Activated gamma-delta T cell (primary cell): ENCODE measurements around the gene RNF182.
"Not testable (repeated sequence)": the region's sequence is repeated elsewhere in the genome, so short reads cannot be mapped to it uniquely, and the experiment has no call there.

ENCODE experiments used
- DNase-seq: peaks from one replicate; lab custom pipeline; 2025; lab: John Stamatoyannopoulos, UW

The RNF182 gene

DNA sequence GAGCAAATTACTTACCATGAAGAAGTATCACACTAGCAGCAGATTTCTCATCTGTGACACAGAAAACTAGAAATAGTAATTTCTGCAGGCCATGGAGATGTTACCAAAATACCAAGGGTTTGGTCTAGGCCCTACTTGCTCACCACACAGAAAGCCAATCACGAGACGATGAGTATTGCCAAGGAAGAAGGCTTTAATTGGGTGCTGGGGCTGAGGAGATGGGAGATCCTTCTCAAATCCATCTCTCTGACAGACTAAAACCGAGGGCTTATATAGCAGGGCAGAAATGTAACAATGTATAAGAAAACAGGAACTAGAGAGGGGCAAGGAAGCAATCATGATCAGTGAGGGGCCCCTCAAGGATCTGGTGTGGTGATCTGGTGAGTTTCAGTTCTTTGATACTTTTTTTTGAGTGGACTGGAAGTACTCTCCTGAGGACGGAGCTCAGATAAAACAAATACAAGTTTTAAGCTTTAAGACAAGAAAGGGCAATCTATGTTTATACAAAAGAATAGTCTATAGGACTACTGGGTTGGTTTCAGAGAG, 40.9 kb downstream of the RNF182 start:
- no peak for DNase-seq

DNA sequence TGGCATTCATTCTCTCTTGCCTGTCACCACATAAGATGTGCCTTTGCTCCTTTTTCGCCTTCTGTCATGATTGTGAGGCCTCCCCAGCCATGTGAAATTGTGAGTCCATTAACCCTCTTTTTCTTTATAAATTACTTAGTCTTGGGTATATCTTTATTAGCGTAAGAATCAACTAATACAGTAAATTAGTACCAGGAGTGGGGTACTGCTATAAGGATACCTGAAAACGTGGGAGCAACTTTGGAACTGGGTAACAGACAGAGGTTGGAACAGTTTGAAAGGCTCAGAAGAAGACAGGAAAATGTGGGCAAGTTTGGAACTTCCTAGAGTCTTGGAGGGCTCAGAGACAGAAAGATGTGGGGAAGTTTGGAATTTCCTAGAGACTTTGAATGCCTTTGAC, 46.6 kb downstream of the RNF182 start:
- DNase-seq, result no peak

DNA sequence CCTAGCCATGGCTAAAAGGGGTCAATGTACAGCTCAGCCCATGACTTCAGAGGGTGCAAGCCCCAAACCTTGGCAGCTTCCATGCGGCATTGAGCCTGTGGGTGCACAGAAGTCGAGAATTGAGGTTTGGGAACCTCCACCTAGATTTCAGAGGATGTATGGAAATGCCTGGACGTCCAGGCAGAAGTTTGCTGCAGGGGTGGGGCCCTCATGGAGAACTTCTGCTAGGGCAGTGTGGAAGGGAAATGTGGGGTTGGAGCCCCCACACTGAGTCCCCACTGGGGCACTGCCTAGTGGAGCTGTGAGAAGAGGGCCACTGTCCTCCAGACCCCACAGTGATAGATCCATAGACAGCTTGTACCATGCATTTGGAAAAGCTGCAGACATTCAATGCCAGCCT, 47.9 kb downstream of the RNF182 start:
- DNase-seq, result not testable (repeated sequence)

DNA sequence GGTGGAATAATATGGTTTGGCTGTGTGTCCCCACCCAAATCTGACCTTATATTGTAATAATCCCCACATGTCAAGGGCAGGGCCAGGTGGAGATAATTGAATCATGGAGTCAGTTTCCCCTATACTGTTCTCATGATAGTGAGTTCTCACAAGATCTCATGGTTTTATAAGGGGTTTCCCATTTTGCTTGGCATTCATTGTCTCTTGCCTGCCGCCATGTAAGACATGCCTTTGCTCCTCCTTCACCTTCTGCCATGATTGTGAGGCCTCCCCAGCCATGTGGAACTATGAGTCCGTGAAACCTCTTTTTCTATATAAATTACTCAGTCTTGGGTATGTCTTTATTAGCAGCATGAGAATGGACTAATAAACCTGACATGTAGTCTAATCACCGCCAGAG, 48.7 kb downstream of the RNF182 start:
- DNase-seq, result not testable (repeated sequence)

DNA sequence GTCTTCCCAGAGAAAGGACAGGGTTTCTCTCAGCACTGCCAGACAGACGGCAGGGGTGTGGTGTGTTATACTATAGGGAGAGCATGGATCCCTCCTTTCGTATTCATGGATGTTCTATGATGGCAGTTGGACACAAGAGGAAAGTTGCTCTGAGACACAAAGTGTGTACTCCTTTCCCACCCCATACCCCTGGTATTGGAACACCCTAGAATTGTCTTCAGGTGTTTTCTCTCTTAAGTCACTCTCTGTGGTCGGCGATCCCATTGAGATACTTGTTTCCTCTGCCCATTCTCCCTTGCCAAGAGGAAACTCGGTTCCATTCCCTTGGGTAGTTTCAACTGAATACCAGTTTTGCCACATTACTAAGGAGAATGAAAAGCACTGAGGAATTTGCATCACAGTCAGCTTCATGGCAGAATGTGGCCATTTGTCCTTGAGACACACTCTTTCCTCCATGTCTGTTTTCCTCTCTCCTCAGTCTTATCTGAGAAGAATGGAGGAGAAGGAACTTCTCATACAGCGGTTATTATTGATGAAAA, 53.4 kb downstream of the RNF182 start:
- DNase-seq, result no peak

DNA sequence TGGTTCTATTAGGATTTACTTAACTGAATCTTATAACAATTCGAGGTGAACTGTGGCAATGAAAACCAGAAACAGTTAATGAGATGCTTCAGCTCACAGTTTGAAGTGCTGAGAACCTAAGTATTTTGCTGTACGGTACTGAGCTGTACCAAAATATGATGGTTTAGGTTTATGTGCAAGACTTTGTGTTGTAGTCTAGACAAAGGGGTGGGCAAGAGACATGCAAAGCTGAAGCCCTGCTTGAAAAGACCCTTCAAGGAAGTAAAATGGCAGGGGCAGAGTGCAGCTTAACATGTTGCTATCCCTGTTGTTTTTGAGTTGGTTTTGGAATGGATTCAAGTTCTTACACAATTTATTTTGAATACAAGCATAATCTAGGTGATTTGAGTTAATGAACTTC, 54.0 kb downstream of the RNF182 start:
- no peak for DNase-seq

DNA sequence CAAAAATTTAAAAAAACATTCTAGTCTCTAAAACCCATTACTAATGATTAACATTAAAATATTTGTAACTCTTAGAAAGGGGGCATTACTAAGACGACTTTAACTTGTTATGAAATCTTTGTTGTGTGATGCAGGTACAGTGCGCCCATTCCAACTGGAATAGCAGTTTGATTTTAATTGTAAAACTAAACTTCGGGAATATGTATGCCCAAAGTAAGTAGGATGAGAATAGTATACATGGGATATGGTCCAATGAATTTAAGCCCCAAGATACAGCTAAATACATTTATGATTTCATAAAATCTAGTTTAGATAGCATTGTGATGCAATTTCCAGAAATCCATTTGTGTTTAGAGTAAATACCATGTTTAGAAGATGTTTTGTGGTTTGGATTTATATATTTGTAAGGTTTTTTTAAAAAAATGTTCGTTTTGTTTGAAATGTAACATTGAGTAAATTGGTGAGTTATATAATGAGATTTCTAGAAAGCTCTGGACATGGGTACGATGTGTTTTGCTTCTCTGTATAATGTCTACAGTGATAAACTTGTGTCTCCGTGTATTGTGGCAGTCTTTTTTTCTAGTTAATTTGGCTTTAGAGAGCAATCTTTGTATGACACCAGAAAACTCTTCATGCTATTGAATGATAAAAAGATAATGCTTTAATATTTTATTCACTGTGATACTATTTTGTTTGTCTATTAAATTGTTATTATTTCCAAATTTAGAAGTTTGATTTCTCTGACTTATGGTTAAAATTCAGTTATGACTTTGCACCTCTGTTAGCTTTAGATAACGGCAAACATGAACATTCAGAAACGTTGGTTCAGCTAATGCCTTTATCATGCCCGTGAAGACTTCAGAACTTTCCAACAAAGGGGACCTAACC, 54.8 kb downstream of the RNF182 start:
- no peak for DNase-seq

DNA sequence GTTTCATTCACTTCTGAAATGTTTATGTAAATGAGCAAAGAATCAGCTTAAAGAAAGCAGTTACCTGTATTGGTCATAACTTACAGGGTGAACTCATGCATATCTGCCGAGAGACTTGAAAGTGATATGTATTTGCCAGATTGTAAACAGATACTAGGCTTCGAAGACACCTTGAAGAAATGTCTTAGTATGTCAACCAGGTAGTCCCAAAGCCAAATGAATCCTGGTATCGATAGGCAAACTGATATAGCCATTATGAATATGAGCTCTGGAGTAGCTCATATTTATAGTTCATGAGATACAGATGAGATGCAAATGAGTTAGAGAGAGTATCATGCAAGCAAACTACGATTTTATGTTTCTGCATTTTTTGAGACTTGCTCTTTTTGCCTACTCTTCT, 55.8 kb downstream of the RNF182 start:
- no peak for DNase-seq

DNA sequence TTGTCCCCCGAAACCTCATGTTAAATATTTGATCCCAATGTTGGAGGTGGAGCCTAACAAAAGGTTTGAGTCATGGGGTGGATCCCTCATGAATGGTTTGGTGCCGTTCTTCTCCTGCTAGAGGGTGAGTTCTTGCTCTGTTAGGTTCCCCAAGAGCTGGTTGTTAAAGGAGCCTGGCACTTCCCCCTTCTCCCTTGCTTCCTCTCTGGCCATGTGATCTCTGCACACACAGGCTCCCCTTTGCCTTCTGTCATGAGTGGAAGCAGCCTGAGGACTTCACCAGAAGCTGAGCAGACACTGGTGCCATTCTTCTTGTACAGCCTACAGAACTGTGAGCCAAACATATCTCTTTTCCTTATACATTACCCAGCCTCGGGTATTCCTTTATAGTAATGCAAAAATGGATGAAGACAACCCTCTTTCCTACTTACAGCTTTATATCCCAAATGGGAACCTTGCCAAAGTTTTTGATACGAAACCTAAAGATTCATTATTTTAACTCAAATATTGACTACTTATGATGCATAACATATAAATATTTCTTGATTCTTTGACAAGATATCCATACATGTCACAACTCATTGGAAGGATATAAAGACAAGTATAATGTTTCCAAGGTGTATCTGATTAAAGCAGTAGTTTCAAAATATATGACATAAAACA, 61.0 kb downstream of the RNF182 start:
- DNase-seq, result no peak

DNA sequence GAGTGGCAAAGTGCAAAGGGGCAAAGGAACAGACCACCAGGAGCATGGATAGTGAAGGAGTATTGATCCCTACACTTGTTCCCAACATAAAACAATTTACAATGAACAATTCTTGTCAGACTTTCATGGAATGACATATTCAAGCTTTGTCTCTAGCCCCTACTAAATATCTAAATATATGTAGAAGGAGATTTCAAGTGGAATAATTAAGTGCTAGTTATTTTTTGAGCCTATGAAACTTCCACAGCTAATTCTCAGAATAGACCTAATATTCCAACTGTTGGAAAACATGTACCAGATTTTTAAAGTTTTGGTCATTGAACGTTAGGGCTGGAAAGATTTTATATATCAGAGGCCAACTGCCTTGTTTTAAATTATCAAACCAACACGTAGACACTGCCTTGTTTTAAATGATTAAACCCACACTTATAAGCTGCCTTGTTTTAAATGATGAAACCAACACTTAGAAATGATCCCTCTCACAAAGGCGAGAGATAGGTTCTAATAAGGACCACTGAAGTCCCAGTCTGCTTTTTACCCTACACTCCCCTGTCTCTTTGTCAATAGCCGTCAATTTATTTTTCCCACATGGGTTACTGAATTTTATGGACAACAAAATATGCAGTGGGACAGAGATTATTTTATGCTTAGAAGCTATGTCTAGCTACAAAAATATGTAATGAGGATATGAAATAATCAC, 62.1 kb downstream of the RNF182 start:
- DNase-seq, result no peak

DNA sequence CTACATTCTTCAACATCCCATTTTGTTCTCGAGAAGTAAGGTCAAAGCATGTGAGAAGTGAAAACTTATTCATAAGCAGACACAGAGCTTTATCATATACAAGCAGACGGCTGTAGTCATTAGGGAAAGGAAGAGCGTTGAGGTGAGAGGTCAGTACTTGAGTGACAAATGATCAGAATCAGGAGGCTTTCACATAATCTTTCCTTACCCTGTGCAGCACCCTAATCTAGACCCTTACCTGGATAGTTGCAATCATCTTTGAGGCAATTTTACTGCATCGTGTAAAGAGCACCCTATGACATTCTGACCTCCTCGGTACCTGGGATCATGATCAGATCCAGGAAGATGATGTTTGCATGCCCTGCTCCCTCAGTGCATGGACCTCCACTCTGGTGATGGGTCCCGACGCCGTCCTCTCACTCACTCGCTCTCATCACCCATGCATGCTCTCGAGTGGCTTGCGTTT, 62.7 kb downstream of the RNF182 start:
- no peak for DNase-seq

DNA sequence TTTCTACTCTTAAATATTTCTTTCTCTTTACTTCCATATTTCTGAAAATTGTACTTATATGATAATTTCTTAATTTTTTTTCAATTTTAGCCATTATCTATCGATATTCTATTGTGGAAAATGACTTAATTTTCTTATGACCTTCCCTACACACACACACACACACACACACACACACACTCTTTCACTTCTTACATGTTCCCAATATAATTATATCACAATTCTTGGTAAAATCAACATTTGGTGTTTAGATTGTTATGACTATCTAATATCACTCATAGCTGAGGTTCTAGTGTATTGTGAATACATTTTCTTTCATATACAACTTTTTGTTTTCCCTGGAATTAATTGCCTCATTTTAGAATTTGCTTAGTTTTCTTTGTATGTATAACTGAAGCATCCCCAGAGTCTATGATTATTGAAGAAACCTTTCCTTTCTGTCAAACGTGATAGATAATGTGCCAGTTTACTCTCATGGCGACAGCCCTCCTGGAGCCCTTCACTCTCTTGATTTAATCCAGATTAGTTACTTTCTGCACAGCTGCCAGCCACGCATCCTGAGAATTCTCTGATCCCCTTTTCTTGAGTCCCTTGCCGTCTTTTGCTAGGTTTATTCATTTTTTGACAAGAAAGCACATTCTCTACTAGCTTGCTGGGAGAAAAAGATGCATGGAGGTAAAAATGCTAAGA, 63.4 kb downstream of the RNF182 start:
- no peak for DNase-seq

DNA sequence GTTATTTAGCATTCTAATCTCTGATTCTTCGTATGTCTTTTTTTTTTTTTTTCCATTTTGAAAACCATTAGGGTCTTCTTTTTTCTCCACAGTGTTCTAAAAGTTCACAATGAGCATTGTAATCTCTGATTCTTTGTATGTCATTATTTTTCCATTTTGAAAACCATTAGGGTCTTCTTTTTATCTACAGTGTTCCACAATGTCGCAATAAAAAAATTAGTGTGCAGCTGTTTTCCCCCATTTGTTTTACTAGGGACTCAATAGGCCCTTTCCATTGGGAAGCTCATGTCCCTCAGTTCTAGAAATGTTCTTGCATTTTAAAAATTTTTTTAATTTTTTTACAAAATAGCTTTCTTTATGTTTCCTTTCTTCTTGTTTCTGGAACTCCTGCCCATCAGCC, 64.2 kb downstream of the RNF182 start:
- no peak for DNase-seq

DNA sequence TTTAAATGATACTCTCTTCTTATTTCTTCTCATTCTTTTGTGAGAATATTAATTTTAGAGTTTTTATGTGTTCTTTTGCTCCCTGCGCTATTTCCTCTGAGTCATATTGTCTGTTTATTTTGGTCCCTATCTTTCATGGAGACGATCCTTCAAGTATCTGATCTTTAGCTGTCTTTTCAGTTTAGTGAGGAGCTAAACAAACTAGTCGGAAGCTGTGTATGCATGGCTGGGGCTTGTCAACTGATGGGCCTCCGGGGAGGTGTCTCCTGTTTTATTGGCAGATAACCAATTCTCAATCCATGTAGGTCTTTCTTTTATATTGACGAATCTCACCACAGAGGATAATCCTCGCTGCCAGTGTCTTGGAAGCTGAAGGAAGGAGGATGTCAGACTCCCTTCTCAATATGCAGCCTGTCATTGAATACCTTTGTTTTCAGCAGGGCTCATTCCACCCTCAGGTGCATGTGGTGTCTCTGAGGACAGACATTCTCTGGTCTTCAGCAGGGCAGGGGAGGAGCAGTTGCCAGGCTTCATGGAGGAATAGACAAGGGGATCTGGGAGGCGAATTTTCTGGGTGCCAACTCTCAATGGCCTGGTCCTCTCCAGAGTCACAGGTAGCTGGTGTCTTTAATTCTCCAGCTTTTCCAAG, 64.9 kb downstream of the RNF182 start:
- DNase-seq, result no peak

DNA sequence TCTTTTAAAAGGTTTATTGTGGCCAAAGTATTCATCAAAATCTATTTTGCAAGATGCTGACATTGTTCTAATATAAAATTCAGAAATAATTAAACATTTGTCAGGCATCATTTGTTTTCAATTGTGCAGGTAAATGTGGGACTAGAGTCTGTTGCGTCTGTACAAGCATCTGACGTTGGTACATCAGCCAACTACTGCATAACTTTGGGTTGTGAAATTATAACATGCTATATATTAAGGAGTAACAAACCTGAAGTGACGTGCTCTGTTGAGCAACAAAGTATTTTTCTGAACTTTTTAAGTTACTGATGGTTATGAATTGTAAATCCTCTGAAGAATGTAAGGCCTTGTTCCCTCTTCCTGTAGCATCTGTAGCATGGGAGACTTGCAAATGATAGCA, 66.0 kb downstream of the RNF182 start:
- DNase-seq, result no peak

DNA sequence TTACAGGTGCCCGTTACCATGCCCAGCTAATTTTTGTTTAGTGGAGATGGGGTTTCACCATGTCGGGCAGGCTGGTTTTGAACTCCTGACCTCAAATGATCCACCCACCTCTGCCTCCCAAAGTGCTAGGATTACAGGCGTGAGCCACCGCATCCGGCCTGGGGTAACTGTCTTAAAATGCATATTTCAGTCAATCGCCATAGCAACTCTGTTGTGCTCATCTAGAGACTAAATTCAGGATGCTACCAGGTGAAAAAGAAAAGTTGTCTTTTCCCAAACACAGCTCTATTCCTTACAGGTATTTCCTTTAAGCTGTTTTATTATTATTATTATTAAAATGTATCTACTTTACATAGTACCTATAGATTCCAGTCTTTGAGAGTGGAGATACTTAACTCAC, 66.6 kb downstream of the RNF182 start:
- DNase-seq, result no peak

DNA sequence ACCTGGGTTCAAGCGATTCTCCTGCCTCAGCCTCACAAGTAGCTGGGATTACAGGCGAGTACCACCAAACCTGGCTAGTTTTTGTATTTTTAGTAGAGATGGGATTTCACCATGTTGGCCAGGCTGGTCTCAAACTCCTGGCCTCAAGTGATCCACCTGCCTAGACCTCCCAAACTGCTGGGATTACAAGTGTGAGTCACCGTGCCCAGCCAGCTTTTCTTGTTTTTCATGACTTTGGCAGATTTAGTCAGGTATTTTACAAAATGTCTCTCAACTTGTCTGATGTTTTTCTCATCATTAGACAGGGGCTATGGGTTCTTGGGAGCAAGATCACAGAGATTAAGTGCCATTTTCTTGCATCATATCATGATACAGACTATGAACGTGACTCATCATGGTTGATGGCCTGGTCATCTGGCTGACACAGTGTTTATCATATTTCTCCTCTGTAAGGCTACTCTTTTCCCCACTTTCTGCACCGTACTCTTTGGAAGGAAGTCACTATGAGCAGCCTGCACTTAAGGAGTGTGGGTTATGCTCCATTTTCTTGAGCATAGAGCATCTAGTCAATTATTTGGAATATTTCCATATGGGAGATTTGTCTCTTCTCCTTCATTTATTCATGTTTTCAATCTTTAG, 67.8 kb downstream of the RNF182 start:
- DNase-seq, result no peak

DNA sequence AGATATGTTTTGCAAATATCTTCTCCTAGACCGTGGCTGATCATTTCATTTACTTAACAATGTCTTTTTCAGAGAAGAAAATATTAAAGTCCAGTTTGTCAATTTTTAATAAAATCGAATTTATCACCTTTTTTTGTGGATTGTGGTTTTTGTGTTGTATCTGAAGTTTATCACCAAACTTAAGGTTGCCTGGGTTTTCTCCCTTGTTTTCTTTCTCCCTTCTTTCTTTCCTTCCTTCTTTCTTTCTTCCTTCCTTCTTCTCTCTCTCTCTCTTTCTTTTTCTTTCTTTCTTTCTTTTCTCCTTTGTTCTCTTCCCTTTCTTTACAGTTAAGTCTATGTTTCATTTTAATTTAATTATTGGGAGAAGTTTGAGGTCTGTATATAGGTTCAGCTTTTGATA, 68.7 kb downstream of the RNF182 start:
- DNase-seq, result no peak

DNA sequence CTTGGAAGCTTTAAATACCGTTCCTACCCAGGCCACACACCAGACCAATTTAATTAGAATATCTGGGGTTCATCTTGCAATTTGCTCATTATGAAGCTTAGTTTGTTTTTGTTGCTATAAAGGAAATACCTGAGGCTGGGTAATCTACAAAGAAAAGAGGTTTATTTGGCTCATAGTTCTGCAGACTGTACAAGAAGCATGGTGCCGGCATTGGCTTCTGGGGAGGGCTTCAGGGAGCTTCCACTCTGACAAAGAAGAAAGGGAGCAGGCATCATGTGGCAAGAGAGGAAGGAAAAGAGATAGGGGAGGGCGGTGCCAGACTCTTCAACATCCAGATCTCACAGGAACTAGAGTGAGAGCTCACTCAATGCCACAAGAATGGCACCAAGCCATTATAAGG, 73.6 kb downstream of the RNF182 start:
- no peak for DNase-seq

DNA sequence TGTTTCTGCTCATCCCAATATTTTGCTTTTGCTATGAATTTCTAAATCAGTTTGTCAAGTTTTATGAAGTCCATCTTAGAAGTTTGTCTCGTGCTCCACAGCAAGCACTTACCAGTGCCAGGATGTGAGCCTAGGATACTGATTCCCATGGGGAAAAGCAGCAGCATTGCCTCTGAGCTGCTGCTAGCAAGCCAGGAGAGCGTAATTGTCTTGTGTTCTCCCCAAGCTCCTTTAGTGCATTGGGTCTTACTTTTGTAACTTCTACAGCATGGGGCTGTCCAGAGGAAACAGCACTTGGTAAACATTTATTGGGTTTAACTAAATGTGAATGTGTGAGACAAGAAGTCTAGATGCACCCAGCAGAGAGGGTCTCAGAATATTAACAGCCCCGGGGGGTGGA, 76.1 kb downstream of the RNF182 start:
- DNase-seq, result no peak
